Measurements from ENCODE around the gene TMEM272. TPM values are rescaled to one million over a fixed set of nuclear protein-coding genes. Genes with fewer than 3 reads are reported as not detected.
A peak's percentile ranks its signal among the peaks of the same experiment; 100 is the strongest.

The TMEM272 gene
- total RNA-seq, 1 experiment from 2014 or later, result not detected

GRCh38 chr13:51772781-51773180 lies 72.2 kb downstream of the TMEM272 start:
- in situ Hi-C loops (cut with HindIII; ENCODE audit: low pct_unique_long_range_greater_than_20kb, low sequenced_read_pairs), result no loop called here
- no peak for DNase-seq (ENCODE audit: low read depth)

GRCh38 chr13:51772105-51772455 lies 72.9 kb downstream of the TMEM272 start:
- in situ Hi-C loops (cut with HindIII; ENCODE audit: low pct_unique_long_range_greater_than_20kb, low sequenced_read_pairs), result no loop called here

GRCh38 chr13:51771418-51772104 lies 73.4 kb downstream of the TMEM272 start:
- no peak for DNase-seq (ENCODE audit: low read depth)
- in situ Hi-C loops (cut with HindIII; ENCODE audit: low pct_unique_long_range_greater_than_20kb, low sequenced_read_pairs), result no loop called here

More at GRCh38 chr13:51772105-51772455, 72.9 kb downstream of the TMEM272 start:
- DNase-seq (ENCODE audit: low read depth), result no peak

- no peak for DNase-seq (ENCODE audit: low read depth)
- in situ Hi-C loops (cut with HindIII; ENCODE audit: low pct_unique_long_range_greater_than_20kb, low sequenced_read_pairs), result no loop called here
Measured at GRCh38 chr13:51770681-51771417, 74.1 kb downstream of the TMEM272 start.

GRCh38 chr13:51770160-51770559 lies 74.8 kb downstream of the TMEM272 start:
- no peak for DNase-seq (ENCODE audit: low read depth)
- in situ Hi-C loops (cut with HindIII; ENCODE audit: low pct_unique_long_range_greater_than_20kb, low sequenced_read_pairs), result no loop called here

- no peak for DNase-seq (ENCODE audit: low read depth)
- in situ Hi-C loops (cut with HindIII; ENCODE audit: low pct_unique_long_range_greater_than_20kb, low sequenced_read_pairs), result no loop called here
Measured at GRCh38 chr13:51769455-51770127, 75.4 kb downstream of the TMEM272 start.

GRCh38 chr13:51768976-51769375 lies 76.0 kb downstream of the TMEM272 start:
- no peak for DNase-seq (ENCODE audit: low read depth)
- in situ Hi-C loops (cut with HindIII; ENCODE audit: low pct_unique_long_range_greater_than_20kb, low sequenced_read_pairs), result no loop called here

GRCh38 chr13:51768378-51768921 lies 76.5 kb downstream of the TMEM272 start:
- in situ Hi-C loops (cut with HindIII; ENCODE audit: low pct_unique_long_range_greater_than_20kb, low sequenced_read_pairs), result no loop called here

GRCh38 chr13:51767100-51767499 lies 77.9 kb downstream of the TMEM272 start:
- no peak for DNase-seq (ENCODE audit: low read depth)
- in situ Hi-C loops (cut with HindIII; ENCODE audit: low pct_unique_long_range_greater_than_20kb, low sequenced_read_pairs), result no loop called here

More at GRCh38 chr13:51768378-51768921, 76.5 kb downstream of the TMEM272 start:
- no peak for DNase-seq (ENCODE audit: low read depth)

- in situ Hi-C loops (cut with HindIII; ENCODE audit: low pct_unique_long_range_greater_than_20kb, low sequenced_read_pairs), result no loop called here
- DNase-seq (ENCODE audit: low read depth), result no peak
Measured at GRCh38 chr13:51765142-51765515, 79.8 kb downstream of the TMEM272 start.

- peak; percentile 87 for DNase-seq (ENCODE audit: low read depth)
- in situ Hi-C loops (cut with HindIII; ENCODE audit: low pct_unique_long_range_greater_than_20kb, low sequenced_read_pairs), result no loop called here
Measured at GRCh38 chr13:51764184-51765141, 80.5 kb downstream of the TMEM272 start.

GRCh38 chr13:51763486-51763885 lies 81.5 kb downstream of the TMEM272 start:
- DNase-seq (ENCODE audit: low read depth), result no peak
- in situ Hi-C loops (cut with HindIII; ENCODE audit: low pct_unique_long_range_greater_than_20kb, low sequenced_read_pairs), result no loop called here

Other genes with a start within 250 kb of the TMEM272 start
- 0.75 and 2.8 TPM in 2 replicates for gene DHRS12, start 41.0 kb downstream of the TMEM272 start, total RNA-seq (2014; rRNA removed; shearing (Covaris generic); ENCODE audit: low replicate concordance)
- gene CCDC70, start 16.8 kb upstream of the TMEM272 start, total RNA-seq (2014; rRNA removed; shearing (Covaris generic); ENCODE audit: low replicate concordance), result not detected in 2 replicates
- 4.6 and 5.0 TPM in 2 replicates for gene ATP7B, start 166.3 kb upstream of the TMEM272 start, total RNA-seq (2014; rRNA removed; shearing (Covaris generic); ENCODE audit: low replicate concordance)
- 3.7 and 4.3 TPM in 2 replicates for gene ALG11, start 167.2 kb upstream of the TMEM272 start, total RNA-seq (2014; rRNA removed; shearing (Covaris generic); ENCODE audit: low replicate concordance)
- gene UTP14C, start 179.5 kb upstream of the TMEM272 start, total RNA-seq (2014; rRNA removed; shearing (Covaris generic); ENCODE audit: low replicate concordance), result 4.1 and 9.5 TPM in 2 replicates